ENCODE results near the gene ADSS1. TPM values are rescaled to one million over a fixed set of nuclear protein-coding genes. Genes with fewer than 3 reads are reported as not detected.

The ADSS1 gene
- total and polyA plus RNA-seq, 2 donors (not counting 1 experiment from before 2014, with no cell fraction given): 2.2 to 3.5 TPM

- Histone ChIP-seq H2AFZ (ENCODE audit: low read length) (no peak overlapping the region), H3K4me2 (ENCODE audit: extremely low read depth, insufficient read depth, low read length) (no peak overlapping the region), H3K4me1 (ENCODE audit: control insufficient read depth, extremely low read depth, insufficient read depth, low read length) (peaks cover 2% of the 10 kb centered on the region), H3K9me3 (ENCODE audit: control insufficient read depth, insufficient read depth, low read depth, low read length) (no peaks in the 10 kb centered on the region), H4K20me1 (ENCODE audit: control insufficient read depth, extremely low read depth, insufficient read depth, low read length) (no peaks in the 10 kb centered on the region), H3K27me3 (ENCODE audit: control insufficient read depth, insufficient read depth, low read length) (no peaks in the 10 kb centered on the region), H3K36me3 (ENCODE audit: control insufficient read depth, insufficient read depth, low read length) (peaks cover 29% of the 10 kb centered on the region), H3K4me3 (replicated peaks in 1 of 4; ENCODE audit: control extremely low read depth in 1 of 4, insufficient read depth in 1 of 4, low read depth in 3 of 4, low read length in 4 of 4) (no peak overlapping the region), H3K9ac (ENCODE audit: insufficient read depth, low read length) (no peak overlapping the region), H3K79me2 (ENCODE audit: control insufficient read depth, insufficient read depth, low read length) (peaks cover 30% of the 10 kb centered on the region), H3K27ac (ENCODE audit: insufficient read depth, low read length) (no peak overlapping the region)
- no peak for DNase-seq (ENCODE audit: low read depth in 2 of 2)
- no peak for TF ChIP-seq CTCF (conservative IDR thresholded peaks at IDR 0.05 in 1 of 2, IDR thresholded peaks at IDR 0.05 in 1 of 2; ENCODE audit: low read depth in 1 of 2, low read length in 2 of 2)
- TF ChIP-seq EZH2 (IDR thresholded peaks at IDR 0.05; ENCODE audit: low read length, missing control alignments): no peak
These were observed 35.2 kb downstream of the ADSS1 start for GRCh38 chr14:104758981-104759969.

GRCh38 chr14:104765517-104765916 lies 41.5 kb downstream of the ADSS1 start:
- Histone ChIP-seq H2AFZ (ENCODE audit: low read length) (no peak overlapping the region), H3K36me3 (ENCODE audit: control insufficient read depth, insufficient read depth, low read length) (peaks cover 3% of the 10 kb centered on the region), H3K4me2 (ENCODE audit: extremely low read depth, insufficient read depth, low read length) (no peak overlapping the region), H3K4me1 (ENCODE audit: control insufficient read depth, extremely low read depth, insufficient read depth, low read length) (peaks cover 2% of the 10 kb centered on the region), H3K79me2 (ENCODE audit: control insufficient read depth, insufficient read depth, low read length) (no peaks in the 10 kb centered on the region), H4K20me1 (ENCODE audit: control insufficient read depth, extremely low read depth, insufficient read depth, low read length) (no peaks in the 10 kb centered on the region), H3K27ac (ENCODE audit: insufficient read depth, low read length) (no peak overlapping the region), H3K9ac (ENCODE audit: insufficient read depth, low read length) (no peak overlapping the region), H3K4me3 (replicated peaks in 1 of 4; ENCODE audit: control extremely low read depth in 1 of 4, insufficient read depth in 1 of 4, low read depth in 3 of 4, low read length in 4 of 4) (no peak overlapping the region), H3K9me3 (ENCODE audit: control insufficient read depth, insufficient read depth, low read depth, low read length) (no peaks in the 10 kb centered on the region), H3K27me3 (ENCODE audit: control insufficient read depth, insufficient read depth, low read length) (no peaks in the 10 kb centered on the region)
- TF ChIP-seq CTCF (conservative IDR thresholded peaks at IDR 0.05 in 1 of 2, IDR thresholded peaks at IDR 0.05 in 1 of 2; ENCODE audit: low read depth in 1 of 2, low read length in 2 of 2) (no peak), EZH2 (IDR thresholded peaks at IDR 0.05; ENCODE audit: low read length, missing control alignments) (no peak)
- DNase-seq (ENCODE audit: low read depth in 2 of 2): no peak

- Histone ChIP-seq H4K20me1 (ENCODE audit: control insufficient read depth, extremely low read depth, insufficient read depth, low read length) (no peaks in the 10 kb centered on the region), H3K4me3 (replicated peaks in 1 of 4; ENCODE audit: control extremely low read depth in 1 of 4, insufficient read depth in 1 of 4, low read depth in 3 of 4, low read length in 4 of 4) (no peak overlapping the region), H3K27me3 (ENCODE audit: control insufficient read depth, insufficient read depth, low read length) (no peaks in the 10 kb centered on the region), H3K36me3 (ENCODE audit: control insufficient read depth, insufficient read depth, low read length) (peaks cover 8% of the 10 kb centered on the region), H3K9ac (ENCODE audit: insufficient read depth, low read length) (no peak overlapping the region), H2AFZ (ENCODE audit: low read length) (no peak overlapping the region), H3K4me2 (ENCODE audit: extremely low read depth, insufficient read depth, low read length) (no peak overlapping the region), H3K4me1 (ENCODE audit: control insufficient read depth, extremely low read depth, insufficient read depth, low read length) (peaks cover 2% of the 10 kb centered on the region), H3K27ac (ENCODE audit: insufficient read depth, low read length) (no peak overlapping the region), H3K79me2 (ENCODE audit: control insufficient read depth, insufficient read depth, low read length) (no peaks in the 10 kb centered on the region), H3K9me3 (ENCODE audit: control insufficient read depth, insufficient read depth, low read depth, low read length) (no peaks in the 10 kb centered on the region)
- TF ChIP-seq CTCF (conservative IDR thresholded peaks at IDR 0.05 in 1 of 2, IDR thresholded peaks at IDR 0.05 in 1 of 2; ENCODE audit: low read depth in 1 of 2, low read length in 2 of 2) (no peak), EZH2 (IDR thresholded peaks at IDR 0.05; ENCODE audit: low read length, missing control alignments) (no peak)
- DNase-seq (ENCODE audit: low read depth in 2 of 2): no peak
These were observed 42.3 kb downstream of the ADSS1 start for GRCh38 chr14:104766256-104766862.

All from fibroblast of lung (primary cell).